ENCODE results near the gene RNASE3.
"Not testable (repeated sequence)": the region's sequence is repeated elsewhere in the genome, so short reads cannot be mapped to it uniquely, and the experiment has no call there.

RNASE3 gene

GRCh38 chr14:20904393-20905029, 13.3 kb downstream of the RNASE3 start:
- no peak for TF ChIP-seq CTCF (IDR thresholded peaks at IDR 0.05; ENCODE audit: low read depth, low read length, missing control alignments)
- no peak for DNase-seq (ENCODE audit: low read depth)
- no peak overlapping the region for H3K4me3 ChIP-seq (ENCODE audit: low read depth, low read length)

GRCh38 chr14:20905676-20906075, 14.5 kb downstream of the RNASE3 start:
- H3K4me3 ChIP-seq (ENCODE audit: low read depth, low read length), result no peak overlapping the region
- TF ChIP-seq CTCF (IDR thresholded peaks at IDR 0.05; ENCODE audit: low read depth, low read length, missing control alignments), result no peak
- DNase-seq (ENCODE audit: low read depth), result no peak

- no peak for DNase-seq (ENCODE audit: low read depth)
- TF ChIP-seq CTCF (IDR thresholded peaks at IDR 0.05; ENCODE audit: low read depth, low read length, missing control alignments), result no peak
- no peak overlapping the region for H3K4me3 ChIP-seq (ENCODE audit: low read depth, low read length)
Observed at GRCh38 chr14:20907214-20907613, 16.0 kb downstream of the RNASE3 start.

- not testable (repeated sequence) for H3K4me3 ChIP-seq (ENCODE audit: low read depth, low read length); DNase-seq (ENCODE audit: low read depth)
Observed at GRCh38 chr14:20910822-20911221, 19.6 kb downstream of the RNASE3 start.

- H3K4me3 ChIP-seq (ENCODE audit: low read depth, low read length); DNase-seq (ENCODE audit: low read depth): not testable (repeated sequence)
Observed at GRCh38 chr14:20919038-20919756, 28.0 kb downstream of the RNASE3 start.

GRCh38 chr14:20923766-20924297, 32.6 kb downstream of the RNASE3 start:
- H3K4me3 ChIP-seq (ENCODE audit: low read depth, low read length); DNase-seq (ENCODE audit: low read depth): not testable (repeated sequence)

GRCh38 chr14:20934148-20934762, 43.1 kb downstream of the RNASE3 start:
- peak; percentile 80 for TF ChIP-seq CTCF (IDR thresholded peaks at IDR 0.05; ENCODE audit: low read depth, low read length, missing control alignments)
- peak; percentile 5 for DNase-seq (ENCODE audit: low read depth)

GRCh38 chr14:20935303-20935984, 44.3 kb downstream of the RNASE3 start:
- no peak overlapping the region for H3K4me3 ChIP-seq (ENCODE audit: low read depth, low read length)
- no peak for DNase-seq (ENCODE audit: low read depth)
- TF ChIP-seq CTCF (IDR thresholded peaks at IDR 0.05; ENCODE audit: low read depth, low read length, missing control alignments), result no peak

More at GRCh38 chr14:20934148-20934762, 43.1 kb downstream of the RNASE3 start:
- no peak overlapping the region for H3K4me3 ChIP-seq (ENCODE audit: low read depth, low read length)
